Measurements from ENCODE around the gene MOV10L1.

The MOV10L1 gene

GRCh38 chr22:50089682-50090411, at the start of gene MOV10L1:
Gene MOV10L1, plus strand, starts transcription at chr22:50090006. Its CDS starts 83 bp downstream, at chr22:50090089.
- DNase-seq = no peak

- DNase-seq = no peak
Observed at GRCh38 chr22:50040717-50041116, 49.1 kb upstream of the MOV10L1 start.

GRCh38 chr22:50041361-50042065, 48.3 kb upstream of the MOV10L1 start:
- DNase-seq = no peak

- no peak for DNase-seq
Observed at GRCh38 chr22:50044485-50045118, 45.2 kb upstream of the MOV10L1 start.

GRCh38 chr22:50045211-50046018, 44.4 kb upstream of the MOV10L1 start:
- no peak for DNase-seq

- DNase-seq = no peak
Observed at GRCh38 chr22:50046019-50046415, 43.8 kb upstream of the MOV10L1 start.

- no peak for DNase-seq
Observed at GRCh38 chr22:50046481-50047245, 43.1 kb upstream of the MOV10L1 start.

GRCh38 chr22:50047346-50047745, 42.5 kb upstream of the MOV10L1 start:
- DNase-seq = no peak

- DNase-seq = no peak
Observed at GRCh38 chr22:50048061-50048765, 41.6 kb upstream of the MOV10L1 start.

- DNase-seq = no peak
Observed at GRCh38 chr22:50048836-50049235, 41.0 kb upstream of the MOV10L1 start.

- no peak for DNase-seq
Observed at GRCh38 chr22:50049299-50050195, 40.3 kb upstream of the MOV10L1 start.

GRCh38 chr22:50051930-50052329, 37.9 kb upstream of the MOV10L1 start:
- DNase-seq = no peak

GRCh38 chr22:50053861-50054260, 35.9 kb upstream of the MOV10L1 start:
- no peak for DNase-seq

- no peak for DNase-seq
Observed at GRCh38 chr22:50056214-50056972, 33.4 kb upstream of the MOV10L1 start.

- DNase-seq = no peak
Observed at GRCh38 chr22:50057278-50058060, 32.3 kb upstream of the MOV10L1 start.

GRCh38 chr22:50058061-50058905, 31.5 kb upstream of the MOV10L1 start, which contains the start of gene TTLL8:
Gene TTLL8, minus strand, starts transcription at chr22:50058298.
- DNase-seq = no peak
